HCT116 (cell line): ENCODE results near the gene CENPL. TPM values are rescaled to one million over a fixed set of nuclear protein-coding genes. Genes with fewer than 3 reads are reported as not detected.

Source experiments
- ATAC-seq: fragments of 200-7000 bp; cut with Tn5 transposase; 2 replicates; pipeline ENCODE4 v1.9.1; 2020; ENCODE audit warnings: mild to moderate bottlenecking, moderate library complexity
- BruUV-seq: library from RNA; stranded (reverse); fragments of 400-500 nt; replicated peaks from 2 replicates; lab custom pipeline; 2021; lab: Mats Ljungman, UMichigan
- CTCF ChIA-PET: fragments of 300-600 bp; sonication (Branson Sonifier 250); formaldehyde crosslinking; loops from one replicate; lab custom pipeline; 2021; ENCODE audit warnings: antibody characterized with exemption; lab: Charles Lee
- POLR2A ChIA-PET: fragments of 300-600, 350-600 bp; sonication (Branson Sonifier 250); formaldehyde crosslinking; loops from one replicate; lab custom pipeline; 2021; ENCODE audit warnings: antibody characterized with exemption; lab: Charles Lee
- RAD21 ChIA-PET, 2 experiments: fragments of 300-600 bp; sonication (Branson Sonifier 250); formaldehyde crosslinking; loops; one replicate each; lab custom pipeline; 2023; ENCODE audit warnings: low total read pairs in 2 of 2; ENCODE audit not compliant: uncharacterized antibody in 2 of 2, unreplicated experiment in 2 of 2, low non-redundant PET in 1 of 2; lab: Charles Lee
- DNase-seq: peaks from one replicate; pipeline ENCODE4 v3.0.0-alpha.2; 2010; ENCODE audit warnings: low read depth, low spot score
- H2AFZ ChIP-seq: fragments of 200-600 bp; shearing (Covaris generic), sonication (generic); 2 replicates; pipeline ENCODE4 v1.6.1; 2017; ENCODE audit warnings: low read depth, mixed run types, mixed read lengths, antibody characterized with exemption, low read length; ENCODE audit not compliant: poor library complexity, severe bottlenecking
- H3K27ac ChIP-seq: 2 replicates; pipeline ENCODE4 v1.5.1; 2012; ENCODE audit warnings: low read depth, low read length
- H3K27me3 ChIP-seq: fragments of 200-600 bp; sonication (generic); 2 replicates; pipeline ENCODE4 v1.6.1; 2016; ENCODE audit warnings: mixed run types, low read length, mixed read lengths; ENCODE audit not compliant: insufficient read depth
- H3K36me3 ChIP-seq, 2 experiments: fragments of 200-500 bp in 1 of 2; fragments of 200-600 bp in 1 of 2; sonication (Bioruptor generic) in 1 of 2; sonication (generic) in 1 of 2; 2 replicates each; pipeline versions ENCODE4 v1.5.1 to v1.6.1; 2014 to 2016; ENCODE audit warnings: low read length in 2 of 2, inconsistent platforms in 1 of 2, mixed read lengths in 1 of 2, mixed run types in 1 of 2; ENCODE audit not compliant: insufficient read depth in 2 of 2, control insufficient read depth in 1 of 2
- H3K4me1 ChIP-seq, 2 experiments: fragments of 200-600 bp in 1 of 2; sonication (generic) in 1 of 2; 2 replicates each; pipeline versions ENCODE4 v1.5.1 to v1.6.1; 2012 to 2017; ENCODE audit warnings: low read length in 2 of 2, inconsistent platforms in 1 of 2, mild to moderate bottlenecking in 1 of 2, mixed read lengths in 1 of 2, mixed run types in 1 of 2, moderate library complexity in 1 of 2; ENCODE audit not compliant: insufficient read depth in 2 of 2, control insufficient read depth in 1 of 2
- H3K4me2 ChIP-seq: fragments of 200-600 bp; sonication (generic); 2 replicates; pipeline ENCODE4 v1.6.1; 2017; ENCODE audit warnings: mixed run types, low read length, mixed read lengths
- H3K4me3 ChIP-seq, 2 experiments: fragments of 200-600 bp in 1 of 2; sonication (generic) in 1 of 2; replicated peaks in 1 of 2; 2 replicates each; pipeline ENCODE4 v1.5.1; 2011 to 2016; ENCODE audit warnings: low read length in 2 of 2, control low read depth in 1 of 2, low read depth in 1 of 2, mild to moderate bottlenecking in 1 of 2, mixed read lengths in 1 of 2, mixed run types in 1 of 2
- H3K79me2 ChIP-seq: fragments of 200-600 bp; sonication (generic); 2 replicates; pipeline ENCODE4 v1.6.1; 2017; ENCODE audit warnings: mild to moderate bottlenecking, mixed run types, low read length, moderate library complexity, mixed read lengths; ENCODE audit not compliant: insufficient read depth
- H3K9ac ChIP-seq: fragments of 200-600 bp; sonication (generic); 2 replicates; pipeline ENCODE4 v1.6.1; 2016; ENCODE audit warnings: low read length, mixed read lengths
- H3K9me2 ChIP-seq: fragments of 200-600 bp; sonication (generic), shearing (Covaris generic); 2 replicates; pipeline ENCODE4 v1.6.1; 2017; ENCODE audit warnings: mixed run types, mild to moderate bottlenecking, moderate library complexity; ENCODE audit not compliant: insufficient read depth
- H3K9me3 ChIP-seq, 2 experiments: fragments of 200-500 bp in 1 of 2; fragments of 200-600 bp in 1 of 2; sonication (Bioruptor generic) in 1 of 2; sonication (generic) in 1 of 2; 2 replicates each; pipeline ENCODE4 v1.6.1; 2014 to 2017; ENCODE audit warnings: low read length in 2 of 2, mixed read lengths in 2 of 2, inconsistent platforms in 1 of 2, low read depth in 1 of 2, mild to moderate bottlenecking in 1 of 2, mixed run types in 1 of 2, moderate library complexity in 1 of 2; ENCODE audit not compliant: control insufficient read depth in 1 of 2, insufficient read depth in 1 of 2
- H4K20me1 ChIP-seq: fragments of 200-600 bp; sonication (generic), shearing (Covaris generic); 2 replicates; pipeline ENCODE4 v1.6.1; 2017; ENCODE audit warnings: mixed run types, mild to moderate bottlenecking, moderate library complexity; ENCODE audit not compliant: insufficient read depth
- ATF3 ChIP-seq: IDR thresholded peaks from 2 replicates; pipeline ENCODE4 v1.6.1; 2012
- CBX3 ChIP-seq: IDR thresholded peaks from 2 replicates; pipeline ENCODE4 v1.6.1; 2012; ENCODE audit warnings: low read depth
- CEBPB ChIP-seq: IDR thresholded peaks from 2 replicates; pipeline ENCODE4 v1.6.1; 2012; ENCODE audit warnings: low read depth
- CTCF ChIP-seq, 3 experiments: fragments of 200-600 bp in 1 of 3; sonication (generic) in 1 of 3; IDR thresholded peaks in 2 of 3; conservative IDR thresholded peaks in 1 of 3; 2 replicates each; pipeline ENCODE4 v1.5.1; 2012 to 2017; ENCODE audit warnings: low read depth in 2 of 3, low read length in 2 of 3, antibody characterized with exemption in 1 of 3, borderline replicate concordance in 1 of 3, control low read depth in 1 of 3, mild to moderate bottlenecking in 1 of 3, mixed read lengths in 1 of 3, mixed run types in 1 of 3, moderate library complexity in 1 of 3; ENCODE audit not compliant: insufficient read depth in 1 of 3
- EGR1 ChIP-seq: IDR thresholded peaks from 2 replicates; pipeline ENCODE4 v1.6.1; 2012; ENCODE audit warnings: low read depth
- JUND ChIP-seq: IDR thresholded peaks from 2 replicates; pipeline ENCODE4 v1.6.1; 2012
- POLR2A ChIP-seq: IDR thresholded peaks from 2 replicates; pipeline ENCODE4 v1.7.0; 2011; ENCODE audit warnings: borderline replicate concordance; ENCODE audit not compliant: insufficient read depth, insufficient read length; ENCODE audit errors: extremely low read depth
- RAD21 ChIP-seq: IDR thresholded peaks from 2 replicates; pipeline ENCODE4 v1.6.1; 2012; ENCODE audit warnings: low read depth, mild to moderate bottlenecking
- SIN3A ChIP-seq: IDR thresholded peaks from 2 replicates; pipeline ENCODE4 v1.6.1; 2012; ENCODE audit warnings: low read depth
- SP1 ChIP-seq: IDR thresholded peaks from 2 replicates; pipeline ENCODE4 v1.6.1; 2012; ENCODE audit warnings: low read depth
- SRF ChIP-seq: IDR thresholded peaks from 2 replicates; pipeline ENCODE4 v1.6.1; 2012; ENCODE audit warnings: low read depth
- TCF7L2 ChIP-seq: IDR thresholded peaks from 2 replicates; pipeline ENCODE4 v1.7.0; 2011; ENCODE audit warnings: borderline replicate concordance, inconsistent platforms; ENCODE audit not compliant: insufficient read depth, insufficient read length; ENCODE audit errors: extremely low read depth
- YY1 ChIP-seq: IDR thresholded peaks from 2 replicates; pipeline ENCODE4 v1.6.1; 2011; ENCODE audit warnings: low read length, low read depth, moderate library complexity, mild to moderate bottlenecking; ENCODE audit not compliant: insufficient replicate concordance; ENCODE audit errors: extremely low read depth
- ZFX ChIP-seq: fragments of 450-650 bp; IDR thresholded peaks from 2 replicates; pipeline ENCODE4 v1.6.1; 2017
- ZNF274 ChIP-seq: fragments of 200-500 bp; sonication (Bioruptor generic); IDR thresholded peaks from 2 replicates; pipeline ENCODE4 v1.6.1; 2014; ENCODE audit warnings: mild to moderate bottlenecking, low read depth, low read length, inconsistent platforms
- intact Hi-C: fragments of 100-400 bp; cut with micrococcal nuclease; formaldehyde crosslinking; loops from 2 replicates; pipeline ENCODE4 v1.10.0; 2022
- total RNA-seq: library from RNA; stranded (reverse); gene quantifications from one replicate; pipeline ENCODE4 v1.2.1, GENCODE V29; 2021; ENCODE audit not compliant: unreplicated experiment
- TF ChIP-seq, protein P1 (sequence below): IDR thresholded peaks from 2 replicates; pipeline ENCODE4 v1.6.1; 2012
- TF ChIP-seq, protein P2 (sequence below): IDR thresholded peaks from 2 replicates; pipeline ENCODE4 v1.6.1; 2011; ENCODE audit warnings: mild to moderate bottlenecking, low read length, moderate library complexity; ENCODE audit not compliant: insufficient replicate concordance; ENCODE audit errors: extremely low read depth

Gene CENPL
- total RNA-seq, 1 experiment from 2014 or later = 20.3 TPM

DNA sequence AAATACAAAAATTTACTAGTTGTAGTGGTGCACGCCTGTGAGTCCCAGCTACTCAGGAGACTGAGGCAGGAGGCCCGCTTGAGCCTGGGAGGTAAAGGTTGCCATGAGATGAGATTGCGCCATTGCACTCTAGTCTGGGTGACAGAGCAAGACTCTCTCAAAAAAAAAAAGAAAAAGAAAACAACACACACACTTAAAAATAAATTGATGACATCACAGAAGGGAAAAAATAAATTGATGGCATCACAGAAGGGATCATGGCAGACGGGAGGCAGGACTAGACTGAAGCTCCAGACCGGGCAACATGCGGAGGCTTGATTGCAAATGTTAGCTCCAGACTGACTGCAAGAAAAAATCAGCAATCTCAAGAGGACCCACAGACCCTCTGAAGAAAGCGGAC is 66.6 kb downstream of the CENPL start:
- no peak overlapping the region for H3K4me3 ChIP-seq
- no peak overlapping the region for H2AFZ ChIP-seq
- ATAC-seq (no peak), DNase-seq (no peak)
- H3K27ac ChIP-seq = no peak overlapping the region
- RAD21 ChIA-PET = no interaction called here
- no peaks in the 10 kb centered on the region for H3K9me2 ChIP-seq
- H3K79me2 ChIP-seq = no peaks in the 10 kb centered on the region
- no peaks in the 10 kb centered on the region for H3K9me3 ChIP-seq
- CTCF ChIA-PET = no interaction called here
- no peak overlapping the region for H3K9ac ChIP-seq
- no peaks in the 10 kb centered on the region for H4K20me1 ChIP-seq
- H3K36me3 ChIP-seq = peaks cover 4 to 11% of the 10 kb centered on the region in 2 experiments; a peak in 2 of 4 replicates
- BruUV-seq = no TSS peak
- no peaks in the 10 kb centered on the region for H3K4me1 ChIP-seq
- no peak for TF ChIP-seq CBX3
- TF ChIP-seq ZFX = no peak
- no peak for TF ChIP-seq ATF3
- TF ChIP-seq ZNF274 = no peak
- TF ChIP-seq EGR1 = no peak
- TF ChIP-seq SP1 = no peak
- TF ChIP-seq POLR2A = no peak
- TF ChIP-seq, protein P1, sequence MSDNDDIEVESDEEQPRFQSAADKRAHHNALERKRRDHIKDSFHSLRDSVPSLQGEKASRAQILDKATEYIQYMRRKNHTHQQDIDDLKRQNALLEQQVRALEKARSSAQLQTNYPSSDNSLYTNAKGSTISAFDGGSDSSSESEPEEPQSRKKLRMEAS = no peak
- TF ChIP-seq, all 23 proteins: peak for 0
- POLR2A ChIA-PET = no interaction called here
- Histone ChIP-seq H3K4me2 (no peak overlapping the region), H3K27me3 (no peaks in the 10 kb centered on the region)
- intact Hi-C loops = no loop called here

GRCh38 chr1:173757666-173758065 is 67.0 kb downstream of the CENPL start:
- H3K9me2 ChIP-seq = no peaks in the 10 kb centered on the region
- H3K4me2 ChIP-seq = no peak overlapping the region
- intact Hi-C loops = no loop called here
- ATAC-seq (no peak), DNase-seq (no peak)
- no TSS peak for BruUV-seq
- ChIA-PET RAD21 (no interaction called here), CTCF (no interaction called here), POLR2A (no interaction called here)
- H4K20me1 ChIP-seq = no peaks in the 10 kb centered on the region
- H2AFZ ChIP-seq = no peak overlapping the region
- H3K79me2 ChIP-seq = no peaks in the 10 kb centered on the region
- H3K9ac ChIP-seq = no peak overlapping the region
- H3K9me3 ChIP-seq = no peaks in the 10 kb centered on the region
- H3K4me3 ChIP-seq = no peak overlapping the region
- no peaks in the 10 kb centered on the region for H3K4me1 ChIP-seq
- peaks cover 5 to 11% of the 10 kb centered on the region in 2 experiments; a peak in 2 of 4 replicates for H3K36me3 ChIP-seq
- H3K27ac ChIP-seq = no peak overlapping the region
- H3K27me3 ChIP-seq = no peaks in the 10 kb centered on the region
- TF ChIP-seq CBX3 = no peak
- no peak for TF ChIP-seq TCF7L2
- TF ChIP-seq CEBPB = no peak
- no peak for TF ChIP-seq SRF
- no peak for TF ChIP-seq RAD21
- TF ChIP-seq, protein P2, sequence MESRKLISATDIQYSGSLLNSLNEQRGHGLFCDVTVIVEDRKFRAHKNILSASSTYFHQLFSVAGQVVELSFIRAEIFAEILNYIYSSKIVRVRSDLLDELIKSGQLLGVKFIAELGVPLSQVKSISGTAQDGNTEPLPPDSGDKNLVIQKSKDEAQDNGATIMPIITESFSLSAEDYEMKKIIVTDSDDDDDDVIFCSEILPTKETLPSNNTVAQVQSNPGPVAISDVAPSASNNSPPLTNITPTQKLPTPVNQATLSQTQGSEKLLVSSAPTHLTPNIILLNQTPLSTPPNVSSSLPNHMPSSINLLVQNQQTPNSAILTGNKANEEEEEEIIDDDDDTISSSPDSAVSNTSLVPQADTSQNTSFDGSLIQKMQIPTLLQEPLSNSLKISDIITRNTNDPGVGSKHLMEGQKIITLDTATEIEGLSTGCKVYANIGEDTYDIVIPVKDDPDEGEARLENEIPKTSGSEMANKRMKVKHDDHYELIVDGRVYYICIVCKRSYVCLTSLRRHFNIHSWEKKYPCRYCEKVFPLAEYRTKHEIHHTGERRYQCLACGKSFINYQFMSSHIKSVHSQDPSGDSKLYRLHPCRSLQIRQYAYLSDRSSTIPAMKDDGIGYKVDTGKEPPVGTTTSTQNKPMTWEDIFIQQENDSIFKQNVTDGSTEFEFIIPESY = no peak
- no peak for TF ChIP-seq SIN3A
- TF ChIP-seq ZNF274 = no peak
- TF ChIP-seq EGR1 = no peak
- TF ChIP-seq SP1 = no peak
- no peak for TF ChIP-seq YY1
- TF ChIP-seq CTCF (IDR thresholded peaks at IDR 0.05 in 2 of 3, conservative IDR thresholded peaks at IDR 0.05 in 1 of 3; ENCODE audit: borderline replicate concordance in 1 of 3, insufficient read depth in 1 of 3, low read depth in 2 of 3, low read length in 2 of 3) = no peak
- TF ChIP-seq ZFX = no peak
- TF ChIP-seq ATF3 = no peak
- TF ChIP-seq JUND = no peak
